ENCODE data around the gene KCNIP3. TPM values are rescaled to one million over a fixed set of nuclear protein-coding genes. Genes with fewer than 3 reads are reported as not detected.

Gene KCNIP3
- total and polyA plus RNA-seq, 9 of the 15 experiments (the other 6 are each of a cell fraction or from before 2014, with no cell fraction given): 0.04 TPM; not detected in 8

DNA sequence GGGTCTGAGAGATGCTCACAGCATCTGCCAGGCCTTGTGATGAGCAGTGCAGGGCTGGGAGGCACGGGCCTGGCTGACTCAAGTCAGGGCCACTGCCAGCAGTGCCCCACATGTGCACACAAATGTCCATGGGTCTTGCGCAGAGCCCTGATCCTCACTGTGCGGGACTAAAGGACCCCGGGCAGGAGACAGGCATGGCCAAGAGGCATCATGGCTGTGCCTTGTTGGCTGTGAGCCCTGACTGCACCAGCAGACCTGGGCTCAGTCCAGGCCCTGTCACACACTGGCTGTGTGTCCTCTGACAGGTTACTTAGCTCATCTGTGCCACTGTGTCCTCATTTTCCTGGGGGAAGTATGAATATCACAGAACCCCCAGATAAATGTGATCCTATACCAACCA is 4.0 kb downstream of the KCNIP3 start (continued):
- no peak for TF ChIP-seq CAMTA2 (CRISPR knock-in tag; conservative IDR thresholded peaks at IDR 0.05)
- no peak for TF ChIP-seq ZNF584 (CRISPR knock-in tag; IDR thresholded peaks at IDR 0.05; ENCODE audit: low read depth)
- TF ChIP-seq, protein P1, sequence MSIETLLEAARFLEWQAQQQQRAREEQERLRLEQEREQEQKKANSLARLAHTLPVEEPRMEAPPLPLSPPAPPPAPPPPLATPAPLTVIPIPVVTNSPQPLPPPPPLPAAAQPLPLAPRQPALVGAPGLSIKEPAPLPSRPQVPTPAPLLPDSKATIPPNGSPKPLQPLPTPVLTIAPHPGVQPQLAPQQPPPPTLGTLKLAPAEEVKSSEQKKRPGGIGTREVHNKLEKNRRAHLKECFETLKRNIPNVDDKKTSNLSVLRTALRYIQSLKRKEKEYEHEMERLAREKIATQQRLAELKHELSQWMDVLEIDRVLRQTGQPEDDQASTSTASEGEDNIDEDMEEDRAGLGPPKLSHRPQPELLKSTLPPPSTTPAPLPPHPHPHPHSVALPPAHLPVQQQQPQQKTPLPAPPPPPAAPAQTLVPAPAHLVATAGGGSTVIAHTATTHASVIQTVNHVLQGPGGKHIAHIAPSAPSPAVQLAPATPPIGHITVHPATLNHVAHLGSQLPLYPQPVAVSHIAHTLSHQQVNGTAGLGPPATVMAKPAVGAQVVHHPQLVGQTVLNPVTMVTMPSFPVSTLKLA (conservative IDR thresholded peaks at IDR 0.05): no peak

GRCh38 chr2:95301876-95302641 is 4.9 kb downstream of the KCNIP3 start:
- FAIRE-seq: no peak
- H3K9me1 ChIP-seq (ENCODE audit: control insufficient read depth, insufficient read depth, low read length): no peaks in the 10 kb centered on the region
- no peak for ATAC-seq
- no peak overlapping the region for H3K27ac ChIP-seq (ENCODE audit: extremely low read depth, low read depth, low read length)
- no peak overlapping the region for H3K4me3 ChIP-seq
- DNase-seq (ENCODE audit: extremely low read depth in 1 of 4, low spot score in 3 of 4): no peak
- H3K79me2 ChIP-seq (ENCODE audit: control insufficient read depth, insufficient read depth, low read length): no peaks in the 10 kb centered on the region
- POLR2A ChIA-PET: interaction anchor here (0.6 kb wide), 1 partner anchor 1354 kb away, joined by 3 read pairs; no protein-coding TSS in a partner anchor
- in situ Hi-C loops (cut with MboI): no loop called here
- H3K9ac ChIP-seq (ENCODE audit: insufficient read depth in 1 of 2, low read depth in 2 of 2, low read length in 2 of 2): no peak overlapping the region
- H3K4me2 ChIP-seq (ENCODE audit: insufficient read depth, low read length): no peak overlapping the region
- peaks cover 10 to 59% of the 10 kb centered on the region in 2 experiments for H3K27me3 ChIP-seq (ENCODE audit: control insufficient read depth in 2 of 2, insufficient read depth in 2 of 2, low read length in 2 of 2)
- intact Hi-C loops (cut with micrococcal nuclease): no loop called here
- no peaks in the 10 kb centered on the region; a peak in 2 of 5 replicates for H3K4me1 ChIP-seq (replicated peaks in 1 of 2; ENCODE audit: control insufficient read depth in 2 of 2, insufficient read depth in 2 of 2, low read length in 2 of 2)
- peaks cover 5% of the 10 kb centered on the region; the same call in 1 of the 2 replicates for H4K20me1 ChIP-seq (replicated peaks; ENCODE audit: control insufficient read depth, insufficient read depth, low read length)
- H3K36me3 ChIP-seq (ENCODE audit: control insufficient read depth, insufficient read depth, low read length): no peaks in the 10 kb centered on the region
- BruUV-seq (replicated peaks): no TSS peak
- WGBS (ENCODE audit: insufficient coverage, low coverage, missing lambda C conversion rate): 0% methylated on average over 13 of the region's 17 CpGs
- no peak overlapping the region for H2AFZ ChIP-seq (ENCODE audit: low read depth, low read length)
- H3K9me3 ChIP-seq (replicated peaks; ENCODE audit: control insufficient read depth, insufficient read depth, low read depth, low read length): no peaks in the 10 kb centered on the region
- CTCF ChIA-PET (ENCODE audit: low intra/inter-chr PET ratio): no interaction called here
- TF ChIP-seq ETV6 (IDR thresholded peaks at IDR 0.05; ENCODE audit: borderline replicate concordance in 1 of 2, low read depth in 2 of 2, low read length in 1 of 2) (no peak), ETV6 (CRISPR knock-in tag; IDR thresholded peaks at IDR 0.05; ENCODE audit: borderline replicate concordance) (no peak), RBM39 (optimal IDR thresholded peaks at IDR 0.05; ENCODE audit: low read depth, low read length) (no peak), HEY1 (CRISPR knock-in tag; IDR thresholded peaks at IDR 0.05; ENCODE audit: borderline replicate concordance) (no peak), ZNF184 (CRISPR knock-in tag; IDR thresholded peaks at IDR 0.05) (no peak), BRF1 (IDR thresholded peaks at IDR 0.05; ENCODE audit: borderline replicate concordance, extremely low read depth, insufficient read length) (no peak), NFXL1 (CRISPR knock-in tag; IDR thresholded peaks at IDR 0.05) (no peak), ZNF311 (CRISPR knock-in tag; IDR thresholded peaks at IDR 0.05) (no peak), DACH1 (IDR thresholded peaks at IDR 0.05; ENCODE audit: partially characterized antibody) (no peak), POU5F1 (IDR thresholded peaks at IDR 0.05; ENCODE audit: borderline replicate concordance, low read depth, low read length, partially characterized antibody) (no peak), DDX20 (tag; IDR thresholded peaks at IDR 0.05; ENCODE audit: low read depth) (no peak), TCFL5 (CRISPR knock-in tag; conservative IDR thresholded peaks at IDR 0.05) (no peak), KLF1 (tag; IDR thresholded peaks at IDR 0.05) (no peak), MTA3 (IDR thresholded peaks at IDR 0.05; ENCODE audit: borderline replicate concordance) (no peak)
- TF ChIP-seq, protein P2, sequence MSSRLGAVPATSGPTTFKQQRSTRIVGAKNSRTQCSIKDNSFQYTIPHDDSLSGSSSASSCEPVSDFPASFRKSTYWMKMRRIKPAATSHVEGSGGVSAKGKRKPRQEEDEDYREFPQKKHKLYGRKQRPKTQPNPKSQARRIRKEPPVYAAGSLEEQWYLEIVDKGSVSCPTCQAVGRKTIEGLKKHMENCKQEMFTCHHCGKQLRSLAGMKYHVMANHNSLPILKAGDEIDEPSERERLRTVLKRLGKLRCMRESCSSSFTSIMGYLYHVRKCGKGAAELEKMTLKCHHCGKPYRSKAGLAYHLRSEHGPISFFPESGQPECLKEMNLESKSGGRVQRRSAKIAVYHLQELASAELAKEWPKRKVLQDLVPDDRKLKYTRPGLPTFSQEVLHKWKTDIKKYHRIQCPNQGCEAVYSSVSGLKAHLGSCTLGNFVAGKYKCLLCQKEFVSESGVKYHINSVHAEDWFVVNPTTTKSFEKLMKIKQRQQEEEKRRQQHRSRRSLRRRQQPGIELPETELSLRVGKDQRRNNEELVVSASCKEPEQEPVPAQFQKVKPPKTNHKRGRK (tag; IDR thresholded peaks at IDR 0.05): no peak

All from K562 (cell line).